ENCODE results near the gene NNT.

The NNT gene

GRCh38 chr5:43636076-43636475 lies 33.1 kb downstream of the NNT start:
- TF ChIP-seq POLR2AphosphoS5 (IDR thresholded peaks at IDR 0.05; ENCODE audit: low read depth, low read length) = no peak
- no peak for TF ChIP-seq TAF1 (IDR thresholded peaks at IDR 0.05; ENCODE audit: borderline replicate concordance, insufficient read depth, low read length)
- no peak for TF ChIP-seq SIN3A (IDR thresholded peaks at IDR 0.05; ENCODE audit: borderline replicate concordance, insufficient read depth, low read length)
- no peak for TF ChIP-seq FOXP2 (optimal IDR thresholded peaks at IDR 0.05; ENCODE audit: borderline replicate concordance, extremely low read depth, extremely low read length, insufficient read depth)
- no peak for TF ChIP-seq REST (IDR thresholded peaks at IDR 0.05; ENCODE audit: insufficient read depth in 1 of 2, low read depth in 2 of 2, low read length in 2 of 2)

- no peak for TF ChIP-seq FOXP2 (optimal IDR thresholded peaks at IDR 0.05; ENCODE audit: borderline replicate concordance, extremely low read depth, extremely low read length, insufficient read depth)
- TF ChIP-seq SIN3A (IDR thresholded peaks at IDR 0.05; ENCODE audit: borderline replicate concordance, insufficient read depth, low read length) = no peak
- no peak for TF ChIP-seq POLR2AphosphoS5 (IDR thresholded peaks at IDR 0.05; ENCODE audit: low read depth, low read length)
- TF ChIP-seq REST (IDR thresholded peaks at IDR 0.05; ENCODE audit: insufficient read depth in 1 of 2, low read depth in 2 of 2, low read length in 2 of 2) = no peak
- no peak for TF ChIP-seq TAF1 (IDR thresholded peaks at IDR 0.05; ENCODE audit: borderline replicate concordance, insufficient read depth, low read length)
These were observed 34.4 kb downstream of the NNT start for GRCh38 chr5:43637416-43637815.

- TF ChIP-seq REST (IDR thresholded peaks at IDR 0.05; ENCODE audit: insufficient read depth in 1 of 2, low read depth in 2 of 2, low read length in 2 of 2) (no peak), POLR2AphosphoS5 (IDR thresholded peaks at IDR 0.05; ENCODE audit: low read depth, low read length) (no peak), TAF1 (IDR thresholded peaks at IDR 0.05; ENCODE audit: borderline replicate concordance, insufficient read depth, low read length) (no peak), FOXP2 (optimal IDR thresholded peaks at IDR 0.05; ENCODE audit: borderline replicate concordance, extremely low read depth, extremely low read length, insufficient read depth) (no peak), SIN3A (IDR thresholded peaks at IDR 0.05; ENCODE audit: borderline replicate concordance, insufficient read depth, low read length) (no peak)
These were observed 35.1 kb downstream of the NNT start for GRCh38 chr5:43638107-43638506.

- TF ChIP-seq TAF1 (IDR thresholded peaks at IDR 0.05; ENCODE audit: borderline replicate concordance, insufficient read depth, low read length) (no peak), SIN3A (IDR thresholded peaks at IDR 0.05; ENCODE audit: borderline replicate concordance, insufficient read depth, low read length) (no peak), FOXP2 (optimal IDR thresholded peaks at IDR 0.05; ENCODE audit: borderline replicate concordance, extremely low read depth, extremely low read length, insufficient read depth) (no peak), REST (IDR thresholded peaks at IDR 0.05; ENCODE audit: insufficient read depth in 1 of 2, low read depth in 2 of 2, low read length in 2 of 2) (no peak), POLR2AphosphoS5 (IDR thresholded peaks at IDR 0.05; ENCODE audit: low read depth, low read length) (no peak)
These were observed 35.6 kb downstream of the NNT start for GRCh38 chr5:43638546-43638945.

- TF ChIP-seq FOXP2 (optimal IDR thresholded peaks at IDR 0.05; ENCODE audit: borderline replicate concordance, extremely low read depth, extremely low read length, insufficient read depth) (no peak), POLR2AphosphoS5 (IDR thresholded peaks at IDR 0.05; ENCODE audit: low read depth, low read length) (no peak), TAF1 (IDR thresholded peaks at IDR 0.05; ENCODE audit: borderline replicate concordance, insufficient read depth, low read length) (no peak)
These were observed 36.6 kb downstream of the NNT start for GRCh38 chr5:43639566-43639965.

Measured in PFSK-1 (cell line).